Activated CD4-positive, alpha-beta T cell treated with anti-CD3 and anti-CD28 coated beads for 36 hours (primary cell): ENCODE measurements around the gene PPARG. TPM values are rescaled to one million over a fixed set of nuclear protein-coding genes. Genes with fewer than 3 reads are reported as not detected.
"Not testable (repeated sequence)": the region's sequence is repeated elsewhere in the genome, so short reads cannot be mapped to it uniquely, and the experiment has no call there.

ENCODE experiments used
- ATAC-seq: fragments of 200-7000 bp; cut with Tn5 transposase; one replicate; pipeline ENCODE4 v1.10.0; 2021; ENCODE audit warnings: mild to moderate bottlenecking, moderate library complexity
- CTCF ChIA-PET: fragments of 350-600 bp; sonication (Branson Sonifier 250); formaldehyde crosslinking; loops from one replicate; lab custom pipeline; 2021; ENCODE audit warnings: antibody characterized with exemption; lab: Charles Lee
- POLR2A ChIA-PET: fragments of 350-600 bp; sonication (Branson Sonifier 250); formaldehyde crosslinking; loops from one replicate; lab custom pipeline; 2021; ENCODE audit warnings: antibody characterized with exemption, inconsistent platforms; lab: Charles Lee
- DNase-seq: peaks from one replicate; pipeline ENCODE4 v3.0.0-alpha.2; 2020
- H3K27ac Mint-ChIP-seq: one replicate; pipeline ENCODE4 v1.8.0; 2021; ENCODE audit warnings: mixed read lengths
- H3K27me3 Mint-ChIP-seq: one replicate; pipeline ENCODE4 v1.8.0; 2021; ENCODE audit warnings: mixed read lengths
- H3K36me3 Mint-ChIP-seq: one replicate; pipeline ENCODE4 v1.8.0; 2021; ENCODE audit warnings: low read depth, mixed read lengths
- H3K4me1 Mint-ChIP-seq: one replicate; pipeline ENCODE4 v1.8.0; 2021; ENCODE audit warnings: mixed read lengths
- H3K4me3 Mint-ChIP-seq: one replicate; pipeline ENCODE4 v1.8.0; 2021; ENCODE audit warnings: mild to moderate bottlenecking, moderate library complexity, mixed read lengths
- H3K9me3 Mint-ChIP-seq: one replicate; pipeline ENCODE4 v1.8.0; 2021; ENCODE audit warnings: low read depth, mixed read lengths
- intact Hi-C, 2 experiments: fragments of 100-400 bp; cut with DNase I in 1 of 2; cut with micrococcal nuclease in 1 of 2; formaldehyde crosslinking; loops; one replicate each; pipeline versions ENCODE4 v1.14.2 to v1.15.1; 2022 to 2024; cut with DNase I, micrococcal nuclease
- total RNA-seq, 2 experiments: library from RNA; stranded (reverse); gene quantifications; one replicate each; pipeline ENCODE4 v1.2.3, GENCODE V29; 2021

Gene PPARG
- total RNA-seq, 2 experiments from 2014 or later: 1.1 TPM

DNA sequence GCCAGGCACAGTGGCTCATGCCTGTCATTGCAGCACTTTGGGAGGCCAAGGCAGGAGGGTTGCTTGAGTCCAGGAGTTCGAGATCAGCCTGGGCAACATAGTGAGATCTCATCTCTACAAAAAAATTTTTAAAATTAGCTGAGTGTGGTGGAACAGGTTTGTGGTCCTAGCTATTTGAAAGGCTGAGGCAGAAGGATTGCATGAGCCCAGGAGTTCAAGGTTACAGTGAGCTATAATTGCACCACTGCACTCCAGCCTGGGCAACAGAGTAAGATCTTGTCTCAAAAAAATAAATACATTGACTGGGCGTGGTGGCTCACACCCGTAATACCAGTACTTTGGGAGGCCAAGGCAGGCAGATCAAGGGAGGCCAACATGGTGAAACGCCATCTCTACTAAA, 168.5 kb downstream of the PPARG start:
- H3K9me3 Mint-ChIP-seq, CTCF ChIA-PET, ATAC-seq, DNase-seq, H3K27ac Mint-ChIP-seq, H3K36me3 Mint-ChIP-seq, POLR2A ChIA-PET, H3K27me3 Mint-ChIP-seq, H3K4me3 Mint-ChIP-seq: not testable (repeated sequence)
- H3K4me1 Mint-ChIP-seq: peaks cover 19% of the 10 kb centered on the region
- intact Hi-C loops: loop anchor here in 1 of 2 experiments (5.0 kb wide), 1 partner anchor 170 kb away; the partner anchor contains the start of gene PPARG

DNA sequence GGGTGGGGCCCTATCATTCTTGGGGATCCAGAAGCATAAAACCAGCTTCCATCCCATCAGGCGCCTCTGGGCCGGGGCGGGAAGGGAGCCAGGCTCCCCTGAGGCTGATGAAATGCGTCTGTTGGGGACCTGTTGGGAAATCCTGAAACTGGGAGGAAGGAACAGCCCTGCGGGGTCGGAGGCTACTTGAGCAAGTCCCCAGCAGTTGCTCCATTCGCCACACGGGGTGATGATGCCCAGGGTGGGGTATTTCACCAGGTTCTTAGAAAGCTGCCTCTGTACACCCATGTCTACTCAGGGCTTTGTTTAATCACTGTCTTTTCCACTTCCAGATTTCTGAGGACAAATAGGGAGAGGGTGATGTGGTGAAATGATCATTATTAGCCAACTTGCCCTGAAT, 170.0 kb downstream of the PPARG start:
- Mint-ChIP-seq H3K36me3 (no peaks in the 10 kb centered on the region), H3K4me3 (no peak overlapping the region), H3K4me1 (peaks cover 26% of the 10 kb centered on the region), H3K27me3 (no peaks in the 10 kb centered on the region), H3K27ac (no peak overlapping the region), H3K9me3 (no peaks in the 10 kb centered on the region)
- intact Hi-C loops: loop anchor here in 1 of 2 experiments (5.0 kb wide), 1 partner anchor 172 kb away; the partner anchor contains the start of gene PPARG
- no peak for ATAC-seq
- ChIA-PET POLR2A (no interaction called here), CTCF (interaction anchor here (1.1 kb wide), 1 partner anchor 11 kb away, joined by 3 read pairs; no protein-coding TSS in a partner anchor)
- no peak for DNase-seq

DNA sequence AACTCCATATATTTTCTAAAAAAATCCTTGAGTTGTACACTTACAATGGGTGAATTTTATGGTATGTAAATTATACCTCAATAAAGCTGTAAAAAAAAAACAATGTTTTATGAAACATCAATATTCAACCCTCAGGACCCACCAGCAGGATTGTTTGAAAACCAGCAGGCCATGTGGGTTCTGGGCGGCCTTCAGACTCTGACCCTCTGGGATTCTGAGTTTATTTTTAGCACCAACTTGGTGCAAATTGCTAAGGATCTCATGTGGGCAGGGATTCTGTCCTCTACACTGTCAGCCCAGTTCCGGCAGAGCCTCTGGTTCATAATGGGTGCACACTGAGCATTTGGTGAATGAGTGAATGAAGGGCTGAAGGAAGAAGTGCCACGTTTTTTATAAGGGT, 171.3 kb downstream of the PPARG start:
- CTCF ChIA-PET: interaction anchor here (0.6 to 1.5 kb wide), 2 partner anchors 20 to 247 kb away, joined by 3 to 4 read pairs; no protein-coding TSS in a partner anchor
- intact Hi-C loops: no loop called here
- H3K27me3 Mint-ChIP-seq: no peaks in the 10 kb centered on the region
- no peak overlapping the region for H3K4me3 Mint-ChIP-seq
- no peak overlapping the region for H3K27ac Mint-ChIP-seq
- H3K4me1 Mint-ChIP-seq: peaks cover 20% of the 10 kb centered on the region
- DNase-seq (no peak), ATAC-seq (no peak)
- POLR2A ChIA-PET: no interaction called here
- H3K36me3 Mint-ChIP-seq: no peaks in the 10 kb centered on the region
- H3K9me3 Mint-ChIP-seq: no peaks in the 10 kb centered on the region

DNA sequence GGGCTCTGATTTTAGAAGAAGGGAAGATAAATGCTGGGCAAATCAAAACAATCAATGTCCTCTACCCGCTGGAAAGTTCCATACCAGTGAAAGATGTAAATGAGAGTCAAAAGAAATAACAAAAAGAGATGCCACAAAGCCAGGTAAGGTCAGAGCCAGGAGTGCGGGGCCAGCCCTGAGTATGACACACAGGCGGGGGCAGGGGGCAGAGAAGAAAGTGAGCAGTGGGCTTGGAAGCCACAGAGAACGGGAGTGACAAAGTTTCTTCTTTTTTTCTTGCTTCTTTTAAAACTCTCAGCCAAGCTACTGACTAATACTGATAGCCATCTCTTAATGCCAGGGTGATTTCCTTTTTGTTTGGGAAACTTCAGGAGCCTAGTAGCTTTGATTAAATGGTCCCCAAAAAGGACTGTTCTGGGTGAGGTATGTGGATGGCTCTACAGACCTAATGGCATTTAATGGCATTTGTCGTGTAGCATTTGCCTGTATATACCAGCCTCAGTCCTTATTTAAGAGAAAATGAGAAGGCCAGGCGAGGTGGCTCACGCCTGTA, 172.3 kb downstream of the PPARG start:
- Mint-ChIP-seq H3K36me3 (no peaks in the 10 kb centered on the region), H3K4me3 (no peak overlapping the region), H3K9me3 (no peaks in the 10 kb centered on the region), H3K27ac (peak overlapping the region; percentile 1), H3K4me1 (peaks cover 20% of the 10 kb centered on the region), H3K27me3 (no peaks in the 10 kb centered on the region)
- peak; percentile 31 for ATAC-seq
- ChIA-PET CTCF (interaction anchor here (0.7 to 1.8 kb wide), 5 partner anchors 9 to 268 kb away, joined by 3 to 4 read pairs (median 3); no protein-coding TSS in a partner anchor), POLR2A (no interaction called here)
- intact Hi-C loops: no loop called here
- peak; percentile 49 for DNase-seq

DNA sequence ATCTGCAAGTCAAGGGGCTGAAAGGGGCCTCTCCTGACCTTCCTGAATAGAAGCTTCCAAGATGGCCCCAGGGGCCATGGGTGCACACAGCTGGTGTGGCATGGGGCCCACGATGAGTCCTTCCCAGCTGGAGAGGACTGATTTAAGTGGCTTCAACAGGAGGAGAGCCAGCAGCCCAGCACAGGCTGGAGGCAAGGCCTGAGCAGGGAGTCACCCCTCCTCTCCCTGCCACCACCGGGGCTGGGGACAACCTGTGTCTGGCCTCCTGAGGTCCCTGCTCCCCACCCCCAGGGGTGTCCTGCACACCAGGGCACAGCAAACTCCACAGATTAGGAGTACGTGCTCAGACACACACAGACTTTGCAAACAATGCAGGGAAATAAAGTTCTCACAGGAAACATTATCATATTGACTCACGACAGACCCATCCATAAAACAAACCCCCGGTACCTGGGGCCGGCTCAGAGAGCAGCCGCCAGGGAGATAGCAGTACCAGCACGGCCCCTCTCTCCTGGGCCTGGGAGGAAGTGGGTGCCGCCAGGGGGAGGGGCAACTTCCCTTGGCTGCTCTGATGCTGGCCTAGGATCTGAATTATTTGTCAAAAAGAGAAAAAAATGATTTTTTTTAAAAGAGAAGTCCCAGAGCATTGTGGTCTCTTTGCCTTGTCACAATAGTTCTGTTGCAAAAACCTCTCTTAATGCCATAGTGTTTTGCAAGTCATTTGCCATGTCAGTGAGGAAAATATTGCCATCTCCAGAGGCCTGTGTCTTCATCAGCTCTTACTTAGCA, 173.5 kb downstream of the PPARG start:
- intact Hi-C loops: no loop called here
- no peaks in the 10 kb centered on the region for H3K9me3 Mint-ChIP-seq
- DNase-seq: peak; percentile 55
- peaks cover 20% of the 10 kb centered on the region for H3K4me1 Mint-ChIP-seq
- POLR2A ChIA-PET: no interaction called here
- H3K36me3 Mint-ChIP-seq: no peaks in the 10 kb centered on the region
- CTCF ChIA-PET: interaction anchor here (1.6 to 1.8 kb wide), 2 partner anchors 29 to 32 kb away, joined by 3 to 4 read pairs; no protein-coding TSS in a partner anchor
- peak overlapping the region; percentile 68 for H3K27ac Mint-ChIP-seq
- peak overlapping the region; percentile 27 for H3K4me3 Mint-ChIP-seq
- peak; percentile 82 for ATAC-seq
- H3K27me3 Mint-ChIP-seq: no peaks in the 10 kb centered on the region

DNA sequence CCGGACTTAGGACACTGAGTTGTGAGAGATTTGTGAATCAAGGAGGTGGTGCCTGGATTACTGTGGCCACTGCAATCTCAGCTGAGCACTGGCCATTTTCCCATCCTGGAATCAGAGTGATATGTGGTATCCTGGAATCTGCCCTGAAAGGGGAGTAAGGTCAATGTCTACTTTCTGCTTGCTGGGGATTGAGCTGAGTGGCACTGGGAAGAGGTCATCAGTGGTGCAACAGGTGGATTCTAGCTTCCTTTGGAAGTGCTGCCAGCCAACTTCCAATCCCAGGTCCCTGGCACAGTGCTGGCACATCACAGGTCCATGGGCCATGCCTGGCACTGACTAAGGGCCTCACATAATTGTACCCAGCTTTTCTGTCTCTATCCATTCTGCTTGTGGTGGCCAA, 174.8 kb downstream of the PPARG start:
- intact Hi-C loops: no loop called here
- DNase-seq (no peak), ATAC-seq (no peak)
- no peaks in the 10 kb centered on the region for H3K27me3 Mint-ChIP-seq
- H3K9me3 Mint-ChIP-seq: no peaks in the 10 kb centered on the region
- CTCF ChIA-PET: interaction anchor here (0.6 kb wide), 1 partner anchor 25 kb away, joined by 3 read pairs; no protein-coding TSS in a partner anchor
- POLR2A ChIA-PET: no interaction called here
- no peak overlapping the region for H3K4me3 Mint-ChIP-seq
- peak overlapping the region; percentile 29 for H3K27ac Mint-ChIP-seq
- no peaks in the 10 kb centered on the region for H3K36me3 Mint-ChIP-seq
- H3K4me1 Mint-ChIP-seq: peaks cover 20% of the 10 kb centered on the region

DNA sequence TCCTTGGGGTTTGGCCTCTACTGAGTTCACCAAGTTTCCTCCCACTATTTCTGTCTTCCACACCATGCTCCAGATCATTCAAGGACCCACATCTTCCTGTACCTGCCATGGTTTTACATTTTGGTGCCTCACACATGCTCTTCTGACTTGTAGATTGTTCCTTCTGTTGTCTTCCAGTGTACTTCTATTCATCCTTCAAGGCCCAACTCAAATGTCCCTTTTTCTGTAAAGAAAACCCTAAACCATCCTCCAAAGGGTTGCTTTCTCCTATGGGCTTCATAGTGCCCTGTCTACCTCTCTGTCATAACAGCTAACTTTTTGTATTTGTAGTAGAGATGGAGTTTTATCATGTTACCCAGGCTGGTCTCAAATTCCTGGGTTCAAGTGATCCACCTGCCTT, 175.3 kb downstream of the PPARG start:
- intact Hi-C loops: no loop called here
- ChIA-PET CTCF (no interaction called here), POLR2A (no interaction called here)
- Mint-ChIP-seq H3K4me3 (no peak overlapping the region), H3K36me3 (no peaks in the 10 kb centered on the region), H3K27ac (peak overlapping the region; percentile 29), H3K9me3 (no peaks in the 10 kb centered on the region), H3K4me1 (peaks cover 20% of the 10 kb centered on the region), H3K27me3 (no peaks in the 10 kb centered on the region)
- ATAC-seq: no peak
- no peak for DNase-seq

DNA sequence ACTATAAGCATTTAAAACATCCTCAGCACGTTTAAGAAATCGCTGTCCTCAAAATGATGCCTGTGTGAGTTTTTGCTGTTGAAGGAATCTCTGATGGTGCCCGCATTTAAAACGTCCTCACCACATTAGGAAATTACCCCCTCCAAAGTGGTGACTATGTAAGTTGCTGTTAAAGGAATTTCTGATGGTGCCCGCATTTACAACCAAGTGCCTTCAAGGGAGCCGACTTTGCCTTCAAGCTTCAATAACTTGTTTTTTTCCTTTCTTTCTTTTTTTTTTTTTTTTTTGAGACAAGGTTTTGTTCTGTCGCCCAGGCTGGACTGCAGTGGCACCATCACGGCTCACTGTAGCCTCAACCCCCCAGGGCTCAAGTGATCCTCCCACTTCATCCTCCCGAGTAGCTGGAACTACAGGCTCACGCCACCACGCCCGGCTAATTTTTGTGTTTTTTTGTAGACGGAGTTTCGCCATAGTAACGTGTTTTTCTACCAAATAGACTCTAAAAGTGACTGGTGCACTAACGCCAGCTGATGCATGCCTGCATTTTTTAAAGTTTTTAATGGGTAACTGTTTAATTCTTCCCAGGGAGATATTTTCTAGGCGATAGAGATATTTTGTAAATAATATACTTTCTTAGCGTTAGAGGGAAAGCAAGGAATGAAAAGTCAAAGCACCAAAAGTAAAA, 176.4 kb downstream of the PPARG start:
- Mint-ChIP-seq H3K9me3 (no peaks in the 10 kb centered on the region), H3K27ac (no peak overlapping the region), H3K27me3 (no peaks in the 10 kb centered on the region), H3K36me3 (no peaks in the 10 kb centered on the region), H3K4me1 (peaks cover 24% of the 10 kb centered on the region), H3K4me3 (no peak overlapping the region)
- ChIA-PET POLR2A (no interaction called here), CTCF (interaction anchor here (0.6 kb wide), 1 partner anchor 180 kb away, joined by 4 read pairs; no protein-coding TSS in a partner anchor)
- intact Hi-C loops: no loop called here
- DNase-seq (no peak), ATAC-seq (no peak)

DNA sequence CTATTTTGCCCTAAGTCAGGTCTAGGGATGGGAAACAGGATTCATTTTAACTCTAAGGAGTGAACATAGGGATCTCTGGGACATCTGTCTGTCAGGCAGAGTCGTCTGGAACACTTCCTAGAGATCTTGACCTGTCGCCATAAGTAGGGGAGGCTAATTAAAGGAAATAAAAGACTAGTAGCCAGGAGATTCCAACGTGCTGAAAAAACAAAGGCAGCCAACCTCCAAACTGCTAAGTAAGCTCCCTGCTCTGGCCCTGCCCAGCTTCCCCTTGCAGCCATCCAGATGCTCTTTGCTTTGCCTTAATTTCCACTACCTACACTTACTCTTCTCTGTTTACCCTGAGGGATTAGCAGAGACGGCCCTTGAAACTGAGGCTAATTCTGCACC, 177.0 kb downstream of the PPARG start:
- intact Hi-C loops: no loop called here
- DNase-seq (no peak), ATAC-seq (no peak)
- Mint-ChIP-seq H3K4me1 (peaks cover 28% of the 10 kb centered on the region), H3K27me3 (no peaks in the 10 kb centered on the region), H3K27ac (no peak overlapping the region), H3K4me3 (no peak overlapping the region), H3K36me3 (no peaks in the 10 kb centered on the region), H3K9me3 (no peaks in the 10 kb centered on the region)
- CTCF ChIA-PET: interaction anchor here (0.6 kb wide), 1 partner anchor 180 kb away, joined by 4 read pairs; no protein-coding TSS in a partner anchor
- POLR2A ChIA-PET: no interaction called here

DNA sequence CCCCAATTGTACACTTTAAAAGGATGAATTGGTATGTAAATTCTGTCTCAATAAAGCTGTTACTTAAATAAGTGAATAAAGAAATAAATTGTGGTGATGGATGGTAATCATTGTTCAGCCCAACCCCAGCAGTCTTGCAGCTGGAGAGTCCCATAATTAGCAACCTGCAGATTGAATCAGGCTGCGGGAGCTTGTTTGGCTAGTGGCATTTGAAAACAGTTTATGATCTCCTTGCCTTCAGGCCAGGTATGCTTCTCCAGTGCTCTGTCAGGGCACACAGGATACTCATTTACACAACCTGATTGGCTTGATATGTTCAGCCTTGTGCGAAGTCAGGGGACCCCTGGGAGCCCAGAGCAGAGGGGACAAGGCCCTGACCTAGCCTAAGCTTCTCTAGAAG, 178.9 kb downstream of the PPARG start:
- Mint-ChIP-seq H3K36me3 (no peaks in the 10 kb centered on the region), H3K4me1 (peaks cover 34% of the 10 kb centered on the region), H3K9me3 (no peaks in the 10 kb centered on the region), H3K27ac (no peak overlapping the region), H3K27me3 (no peaks in the 10 kb centered on the region), H3K4me3 (no peak overlapping the region)
- DNase-seq (no peak), ATAC-seq (no peak)
- ChIA-PET CTCF (no interaction called here), POLR2A (no interaction called here)
- intact Hi-C loops: no loop called here

DNA sequence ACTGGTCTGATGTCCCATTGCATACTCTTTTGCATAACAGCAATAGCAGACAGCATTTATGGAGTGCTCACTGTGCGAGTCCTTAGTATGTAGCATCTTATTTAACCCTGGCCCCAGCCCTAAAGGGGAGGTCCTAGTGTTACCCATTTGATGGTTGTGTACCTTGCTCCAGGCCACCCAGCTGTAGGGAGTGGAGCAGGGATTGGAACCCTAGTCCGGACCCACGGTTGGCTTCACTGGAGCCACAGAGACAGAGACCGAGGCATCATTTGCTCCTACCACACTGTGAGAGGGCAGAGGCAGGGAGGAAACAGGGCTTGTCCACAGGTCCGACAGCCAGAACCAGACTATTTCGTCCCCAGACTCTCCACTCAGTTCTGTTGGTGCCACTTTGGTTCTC, 179.4 kb downstream of the PPARG start:
- no peaks in the 10 kb centered on the region for H3K9me3 Mint-ChIP-seq
- intact Hi-C loops: no loop called here
- POLR2A ChIA-PET: no interaction called here
- CTCF ChIA-PET: interaction anchor here (0.7 kb wide), 1 partner anchor 509 kb away, joined by 3 read pairs; no protein-coding TSS in a partner anchor
- DNase-seq (no peak), ATAC-seq (no peak)
- no peaks in the 10 kb centered on the region for H3K27me3 Mint-ChIP-seq
- H3K36me3 Mint-ChIP-seq: no peaks in the 10 kb centered on the region
- no peak overlapping the region for H3K4me3 Mint-ChIP-seq
- no peak overlapping the region for H3K27ac Mint-ChIP-seq
- H3K4me1 Mint-ChIP-seq: peaks cover 36% of the 10 kb centered on the region
